NT2/D1 (cell line): ENCODE results near the gene SLITRK2.

Experiments
- DNase-seq: peaks from one replicate; pipeline ENCODE4 v3.0.0-alpha.2; 2011; ENCODE audit warnings: low read depth, low spot score
- H3K27me3 ChIP-seq: 2 replicates; pipeline ENCODE4 v1.6.0; 2011; ENCODE audit warnings: mild to moderate bottlenecking; ENCODE audit not compliant: insufficient read length, insufficient read depth
- H3K36me3 ChIP-seq: 2 replicates; pipeline ENCODE4 v1.6.1; 2011; ENCODE audit warnings: mild to moderate bottlenecking, low read length, mixed read lengths; ENCODE audit not compliant: insufficient read depth, insufficient read length
- H3K4me1 ChIP-seq: 2 replicates; pipeline ENCODE4 v1.5.1; 2011; ENCODE audit not compliant: insufficient read depth, insufficient read length
- H3K4me3 ChIP-seq: 2 replicates; pipeline ENCODE4 v1.5.1; 2011; ENCODE audit warnings: low read depth; ENCODE audit not compliant: insufficient read length
- H3K9ac ChIP-seq: 2 replicates; pipeline ENCODE4 v1.6.0; 2011; ENCODE audit warnings: low read depth; ENCODE audit not compliant: insufficient read length
- H3K9me3 ChIP-seq: 2 replicates; pipeline ENCODE4 v1.5.1; 2011; ENCODE audit warnings: mild to moderate bottlenecking, low read length; ENCODE audit not compliant: insufficient read depth
- SUZ12 ChIP-seq: IDR thresholded peaks from 2 replicates; pipeline ENCODE4 v1.6.1; 2011; ENCODE audit not compliant: insufficient read length, insufficient read depth; ENCODE audit errors: extremely low read depth
- YY1 ChIP-seq: IDR thresholded peaks from 2 replicates; pipeline ENCODE4 v1.6.1; 2011; ENCODE audit not compliant: insufficient read length, insufficient read depth
- ZNF274 ChIP-seq: IDR thresholded peaks from 2 replicates; pipeline ENCODE4 v1.6.1; 2011; ENCODE audit warnings: mild to moderate bottlenecking, low read depth, low read length

SLITRK2 gene

DNA sequence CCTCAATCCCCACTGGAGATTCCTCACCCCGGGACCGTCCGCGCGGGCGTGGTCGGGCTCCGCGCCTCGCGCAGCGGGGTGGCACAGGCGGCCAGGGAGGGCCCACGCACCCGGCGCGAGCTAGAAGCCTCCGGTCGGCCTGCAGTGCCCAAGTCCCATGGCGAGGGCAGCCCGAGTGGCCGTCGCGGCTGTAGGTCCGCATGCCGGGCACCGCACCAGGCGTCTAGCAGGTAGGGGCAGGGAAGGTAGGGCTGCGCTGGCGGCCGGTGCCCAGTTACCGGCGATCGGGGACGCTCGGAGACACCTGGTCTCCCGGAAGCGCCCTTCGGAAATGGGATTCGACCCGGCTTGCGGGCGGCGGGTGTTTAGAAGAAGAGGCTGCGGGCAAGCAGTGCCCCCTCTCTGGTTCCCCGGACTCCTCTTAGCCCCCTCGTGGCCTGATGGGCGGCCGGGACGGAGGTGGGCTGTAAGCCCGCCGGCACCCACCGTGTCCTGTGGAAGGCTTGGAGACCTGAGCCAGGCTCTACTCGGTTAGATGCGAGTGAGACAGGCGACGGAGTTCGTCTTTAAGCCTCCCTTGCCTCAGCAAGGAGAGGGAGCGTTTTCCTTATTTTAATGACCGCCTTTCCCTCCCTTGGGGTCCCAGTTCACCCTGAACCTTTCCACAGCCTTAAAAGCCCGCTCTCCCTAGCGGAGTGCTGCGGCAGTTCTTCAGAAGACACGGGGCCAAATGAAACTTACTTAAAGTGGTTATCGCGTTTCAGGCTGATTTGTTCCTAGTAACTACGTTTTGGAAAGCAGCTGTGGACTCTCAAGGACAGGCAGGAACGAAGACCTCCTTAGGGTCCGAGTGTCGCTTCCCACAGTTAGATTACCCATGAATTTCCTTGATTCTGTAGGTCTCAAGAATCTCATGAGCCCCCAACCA, 821 bp downstream of the SLITRK2 start:
- Histone ChIP-seq H3K4me1 (no peaks in the 10 kb centered on the region), H3K9me3 (no peaks in the 10 kb centered on the region), H3K4me3 (peak overlapping the region; percentile 36), H3K36me3 (no peaks in the 10 kb centered on the region), H3K9ac (peak overlapping the region; percentile 61), H3K27me3 (peaks cover 65% of the 10 kb centered on the region)
- no peak for TF ChIP-seq SUZ12
- no peak for TF ChIP-seq ZNF274
- TF ChIP-seq YY1 = no peak
- DNase-seq = no peak

DNA sequence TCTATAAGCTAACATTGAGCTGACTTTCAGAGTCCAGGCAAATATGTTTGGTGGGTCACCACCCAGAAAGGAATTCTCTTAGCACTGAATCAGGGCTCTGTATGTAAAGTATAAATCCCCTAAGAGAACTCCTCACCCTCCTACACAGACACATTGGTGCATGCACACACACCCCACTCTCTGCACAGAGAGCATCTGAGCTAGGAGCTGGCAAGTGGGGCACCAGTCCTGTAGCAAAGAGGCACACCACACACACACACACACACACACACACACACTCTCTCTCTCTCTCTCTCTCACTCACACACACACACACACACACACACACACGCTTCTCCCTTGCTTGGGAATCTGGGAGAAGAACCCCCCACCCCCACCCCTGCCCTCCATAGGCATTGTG, 3.2 kb downstream of the SLITRK2 start:
- peaks cover 57% of the 10 kb centered on the region for H3K27me3 ChIP-seq
- TF ChIP-seq SUZ12 (no peak), ZNF274 (no peak), YY1 (no peak)
- H3K9ac ChIP-seq = no peak overlapping the region
- DNase-seq = no peak
- H3K9me3 ChIP-seq = no peaks in the 10 kb centered on the region
- no peaks in the 10 kb centered on the region for H3K4me1 ChIP-seq
- H3K36me3 ChIP-seq = no peaks in the 10 kb centered on the region
- no peak overlapping the region for H3K4me3 ChIP-seq

DNA sequence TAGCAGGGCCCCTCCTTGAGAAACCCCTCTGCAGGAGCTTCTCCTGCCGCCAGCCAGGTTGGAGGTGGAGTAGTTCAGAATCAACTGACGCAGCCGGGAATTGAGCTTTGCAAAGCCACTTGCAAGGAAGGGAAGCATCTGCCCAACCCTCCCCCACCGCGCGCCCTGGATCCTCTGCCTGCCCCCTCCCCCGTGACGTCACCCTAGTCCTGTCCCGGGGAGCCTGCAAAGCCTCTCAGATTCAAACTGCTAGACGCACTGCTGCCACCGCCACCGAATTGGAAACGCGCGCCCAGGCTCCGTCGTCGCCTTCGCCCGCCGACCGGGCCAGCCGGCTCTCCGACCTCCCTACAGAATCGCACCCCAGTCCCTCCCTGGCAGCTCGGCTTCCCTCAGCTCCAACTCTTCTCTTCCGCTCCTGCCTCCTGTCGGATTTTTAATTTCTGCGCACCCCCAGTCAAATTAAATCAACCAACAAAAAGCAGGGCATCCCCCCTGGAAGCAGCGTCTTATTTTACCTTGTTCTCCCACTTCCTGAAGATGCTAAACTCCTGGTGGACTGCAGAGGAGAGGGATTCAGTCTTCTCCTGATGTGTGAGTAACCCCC, 3.8 kb downstream of the SLITRK2 start:
- no peak for DNase-seq
- no peaks in the 10 kb centered on the region for H3K36me3 ChIP-seq
- H3K9me3 ChIP-seq = no peaks in the 10 kb centered on the region
- H3K9ac ChIP-seq = no peak overlapping the region
- TF ChIP-seq YY1 (no peak), SUZ12 (no peak), ZNF274 (no peak)
- H3K27me3 ChIP-seq = peaks cover 51% of the 10 kb centered on the region
- H3K4me1 ChIP-seq = no peaks in the 10 kb centered on the region
- H3K4me3 ChIP-seq = peak overlapping the region; percentile 8

DNA sequence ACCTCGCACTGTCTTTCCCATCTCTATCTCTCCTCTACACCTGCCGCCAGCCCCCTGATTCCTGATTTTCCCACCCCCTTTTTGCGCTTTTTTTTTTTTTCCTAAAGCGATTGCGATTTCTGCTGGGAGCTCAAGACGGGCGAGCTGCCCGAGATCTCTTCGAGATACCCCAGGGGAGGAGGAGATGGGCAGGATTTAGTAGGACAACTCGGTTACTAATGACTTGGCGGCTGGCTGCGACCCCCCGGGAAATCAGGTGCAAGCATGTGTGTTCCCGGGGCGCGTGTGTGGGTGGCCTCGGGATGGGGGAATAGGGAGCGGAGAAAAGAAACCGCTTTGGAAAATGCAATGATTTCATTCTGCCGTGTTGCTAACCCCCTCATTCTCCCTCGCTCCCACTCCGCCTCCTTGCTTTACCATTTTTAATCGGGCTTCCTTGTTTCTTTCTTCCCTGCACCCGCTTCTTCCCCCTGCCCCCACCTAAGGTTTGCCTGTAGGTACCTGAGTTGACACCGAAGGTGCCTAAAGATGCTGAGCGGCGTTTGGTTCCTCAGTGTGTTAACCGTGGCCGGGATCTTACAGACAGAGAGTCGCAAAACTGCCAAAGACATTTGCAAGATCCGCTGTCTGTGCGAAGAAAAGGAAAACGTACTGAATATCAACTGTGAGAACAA, 4.4 kb downstream of the SLITRK2 start:
- Histone ChIP-seq H3K9ac (no peak overlapping the region), H3K4me3 (no peak overlapping the region), H3K27me3 (peaks cover 45% of the 10 kb centered on the region), H3K36me3 (no peaks in the 10 kb centered on the region), H3K9me3 (no peaks in the 10 kb centered on the region), H3K4me1 (no peaks in the 10 kb centered on the region)
- DNase-seq = no peak
- TF ChIP-seq YY1 = no peak
- no peak for TF ChIP-seq SUZ12
- no peak for TF ChIP-seq ZNF274

DNA sequence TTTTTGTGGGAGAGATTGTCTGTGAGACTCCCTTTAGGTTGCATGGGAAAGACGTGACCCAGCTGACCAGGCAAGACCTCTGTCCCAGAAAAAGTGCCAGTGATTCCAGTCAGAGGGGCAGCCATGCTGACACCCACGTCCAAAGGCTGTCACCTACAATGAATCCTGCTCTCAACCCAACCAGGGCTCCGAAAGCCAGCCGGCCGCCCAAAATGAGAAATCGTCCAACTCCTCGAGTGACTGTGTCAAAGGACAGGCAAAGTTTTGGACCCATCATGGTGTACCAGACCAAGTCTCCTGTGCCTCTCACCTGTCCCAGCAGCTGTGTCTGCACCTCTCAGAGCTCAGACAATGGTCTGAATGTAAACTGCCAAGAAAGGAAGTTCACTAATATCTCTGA, 5.5 kb downstream of the SLITRK2 start:
- no peak for DNase-seq
- TF ChIP-seq YY1 = no peak
- no peak for TF ChIP-seq SUZ12
- TF ChIP-seq ZNF274 = no peak
- Histone ChIP-seq H3K9ac (no peak overlapping the region), H3K36me3 (no peaks in the 10 kb centered on the region), H3K27me3 (peaks cover 37% of the 10 kb centered on the region), H3K4me1 (no peaks in the 10 kb centered on the region), H3K9me3 (no peaks in the 10 kb centered on the region), H3K4me3 (no peak overlapping the region)

DNA sequence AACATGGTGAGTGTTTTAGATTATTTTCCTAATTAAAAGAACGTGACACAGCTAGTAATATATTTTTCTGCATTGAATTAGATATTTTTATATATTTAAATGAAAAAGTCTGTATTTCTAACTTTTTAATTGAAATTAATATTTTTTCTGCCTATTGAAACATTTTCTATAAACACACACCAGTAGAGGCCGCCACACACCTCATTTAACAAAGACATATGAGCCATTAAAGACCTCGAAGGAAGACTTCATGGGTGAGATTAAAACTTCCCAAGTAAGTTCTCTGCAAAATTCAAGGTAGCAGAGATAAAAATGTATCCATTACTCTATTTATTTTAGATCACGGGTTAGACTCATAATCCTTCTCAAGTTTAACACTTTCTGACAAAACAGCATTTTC, 8.3 kb downstream of the SLITRK2 start:
- no peaks in the 10 kb centered on the region for H3K4me1 ChIP-seq
- no peak for DNase-seq
- no peak overlapping the region for H3K4me3 ChIP-seq
- no peaks in the 10 kb centered on the region for H3K9me3 ChIP-seq
- peaks cover 11% of the 10 kb centered on the region for H3K27me3 ChIP-seq
- H3K36me3 ChIP-seq = no peaks in the 10 kb centered on the region
- TF ChIP-seq YY1 (no peak), SUZ12 (no peak), ZNF274 (no peak)
- no peak overlapping the region for H3K9ac ChIP-seq

DNA sequence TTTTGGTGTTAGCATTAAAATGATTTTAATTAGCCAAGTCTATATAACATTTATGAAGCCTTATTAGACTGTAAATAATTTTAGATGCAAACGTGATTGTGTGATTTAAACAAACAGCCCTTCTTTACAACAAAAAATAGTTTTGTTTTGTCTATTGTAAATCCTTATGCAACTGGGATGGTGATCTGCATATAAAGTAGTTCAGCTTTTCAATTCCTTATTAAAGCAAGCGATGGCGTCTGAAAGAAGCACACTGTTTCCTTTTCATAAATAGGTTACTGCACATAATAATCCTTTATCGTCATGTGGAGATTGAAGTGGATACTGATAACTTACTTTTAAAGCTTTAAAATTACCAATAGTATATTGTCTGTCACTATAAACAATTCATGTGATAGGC, 8.8 kb downstream of the SLITRK2 start:
- no peak for TF ChIP-seq YY1
- TF ChIP-seq SUZ12 = no peak
- no peak for TF ChIP-seq ZNF274
- DNase-seq = no peak
- no peaks in the 10 kb centered on the region for H3K9me3 ChIP-seq
- no peak overlapping the region for H3K4me3 ChIP-seq
- H3K4me1 ChIP-seq = no peaks in the 10 kb centered on the region
- H3K36me3 ChIP-seq = no peaks in the 10 kb centered on the region
- H3K9ac ChIP-seq = no peak overlapping the region
- peaks cover 11% of the 10 kb centered on the region for H3K27me3 ChIP-seq
